RWPE2 (cell line): ENCODE data around the gene ATP6V1B1.

Experiments used
- ATAC-seq: fragments of 200-7000 bp; cut with Tn5 transposase; 3 replicates; pipeline ENCODE4 v1.9.1; 2021; ENCODE audit warnings: low read depth
- DNase-seq: peaks from one replicate; pipeline ENCODE4 v3.0.0-alpha.2; 2020; ENCODE audit warnings: low spot score
- H3K27ac ChIP-seq: fragments of 450-650 bp; 2 replicates; pipeline ENCODE4 v1.5.1; 2017; ENCODE audit warnings: mild to moderate bottlenecking; ENCODE audit not compliant: poor library complexity, severe bottlenecking
- H3K27me3 ChIP-seq: fragments of 250-450 bp; sonication (Bioruptor Pico); 2 replicates; pipeline ENCODE4 v1.5.1; 2021; ENCODE audit warnings: mild to moderate bottlenecking, moderate library complexity; ENCODE audit not compliant: insufficient read depth, poor library complexity, severe bottlenecking
- H3K36me3 ChIP-seq: fragments of 250-450 bp; sonication (Bioruptor Pico); 2 replicates; pipeline ENCODE4 v1.5.1; 2020; ENCODE audit warnings: low read depth, mild to moderate bottlenecking, moderate library complexity
- H3K4me1 ChIP-seq: fragments of 250-450 bp; sonication (Bioruptor Pico); 2 replicates; pipeline ENCODE4 v1.5.1; 2021; ENCODE audit warnings: mild to moderate bottlenecking, moderate library complexity; ENCODE audit not compliant: insufficient read depth, poor library complexity, severe bottlenecking
- H3K4me3 ChIP-seq: fragments of 250-450 bp; sonication (Bioruptor Pico); 2 replicates; pipeline ENCODE4 v1.5.1; 2021; ENCODE audit warnings: mild to moderate bottlenecking, moderate library complexity; ENCODE audit not compliant: severe bottlenecking
- H3K9me3 ChIP-seq: fragments of 250-450 bp; sonication (Bioruptor Pico); 2 replicates; pipeline ENCODE4 v1.5.1; 2021; ENCODE audit warnings: mild to moderate bottlenecking, moderate library complexity; ENCODE audit not compliant: severe bottlenecking
- CTCF ChIP-seq: fragments of 450-650 bp; IDR thresholded peaks from one replicate; pipeline ENCODE4 v1.5.1; 2017; ENCODE audit warnings: mild to moderate bottlenecking, moderate library complexity; ENCODE audit not compliant: poor library complexity, severe bottlenecking

Gene ATP6V1B1

DNA sequence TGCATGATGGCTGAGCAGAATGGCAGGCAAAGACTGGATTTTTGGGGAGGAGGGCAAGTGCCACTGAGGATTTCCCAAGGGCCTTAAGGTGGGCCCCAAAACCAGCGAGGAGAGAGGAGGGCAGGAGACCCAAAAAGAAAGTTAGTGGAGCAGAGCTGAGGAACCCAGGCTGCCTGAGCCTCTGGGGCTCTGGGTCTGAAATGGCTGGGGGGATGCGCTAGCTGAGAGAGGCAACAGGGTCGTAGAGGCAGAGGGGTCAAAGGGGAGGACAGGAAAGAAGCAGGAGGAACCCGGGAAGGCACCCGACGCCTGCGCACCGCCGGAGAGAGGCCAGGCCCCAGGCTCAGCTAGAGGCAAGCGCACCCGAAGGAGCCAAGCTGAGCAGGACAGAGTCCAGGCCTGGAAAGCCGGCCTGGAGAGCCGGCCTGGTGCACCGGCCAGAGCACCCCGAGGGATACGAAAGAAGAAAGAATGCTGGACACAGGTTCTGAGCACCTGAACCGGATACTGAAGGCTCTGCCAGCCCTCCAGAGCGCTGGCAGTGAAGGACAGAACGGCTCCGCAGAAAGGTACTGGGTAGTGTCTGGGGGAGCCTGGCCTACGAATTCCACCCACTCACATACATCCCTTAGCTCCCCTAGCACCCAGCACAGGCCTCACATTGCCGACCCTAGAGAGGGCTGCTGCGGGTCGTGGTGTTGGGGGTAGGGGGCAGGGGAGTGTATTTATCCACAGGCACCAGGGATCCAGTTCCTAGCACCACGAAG, 39.5 kb upstream of the ATP6V1B1 start:
- Histone ChIP-seq H3K4me1 (no peaks in the 10 kb centered on the region), H3K27ac (no peak overlapping the region), H3K27me3 (peaks cover 56% of the 10 kb centered on the region), H3K9me3 (no peaks in the 10 kb centered on the region), H3K4me3 (no peak overlapping the region), H3K36me3 (no peaks in the 10 kb centered on the region)
- no peak for TF ChIP-seq CTCF
- ATAC-seq (no peak), DNase-seq (no peak)

GRCh38 chr2:70896765-70897202, 38.9 kb upstream of the ATP6V1B1 start:
- no peak for TF ChIP-seq CTCF
- no peak for DNase-seq
- no peak for ATAC-seq

DNA sequence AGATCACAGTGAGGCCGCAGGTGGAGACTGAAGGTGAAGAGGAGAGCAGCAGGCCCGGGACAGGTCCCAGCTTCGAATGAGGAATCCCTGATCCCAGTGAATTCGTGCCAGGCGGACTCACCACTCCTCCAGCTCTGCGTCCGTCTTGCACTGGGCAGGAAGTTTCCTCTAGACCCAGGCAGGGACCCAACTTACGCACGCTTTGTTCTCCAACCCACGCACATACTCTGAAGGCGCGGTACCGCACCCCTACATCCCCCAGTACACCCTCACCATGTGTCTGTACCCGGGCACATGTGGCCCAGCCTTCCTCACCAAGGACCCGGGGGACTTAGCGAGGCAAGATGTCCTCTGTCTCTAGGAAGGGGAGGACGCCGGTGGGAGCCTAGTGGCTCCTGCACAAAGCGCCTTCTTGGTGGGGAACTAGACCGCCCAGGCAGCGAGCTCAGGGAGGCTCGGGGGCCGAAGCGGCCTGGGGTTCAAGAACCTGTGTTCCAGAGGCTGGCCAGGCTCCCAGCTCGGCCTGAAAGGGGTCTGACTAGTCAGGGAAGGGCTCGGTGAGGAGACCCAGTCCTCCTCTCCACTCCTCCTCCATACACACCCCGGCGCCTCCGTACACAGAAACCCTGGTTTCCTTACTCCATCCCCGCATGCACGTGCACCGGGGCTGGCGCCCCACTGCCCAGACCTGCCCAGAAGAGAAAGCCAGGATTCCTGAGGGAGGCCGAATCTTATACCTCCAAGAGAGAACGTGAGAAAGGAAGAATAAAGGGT, 38.3 kb upstream of the ATP6V1B1 start:
- no peaks in the 10 kb centered on the region for H3K4me1 ChIP-seq
- DNase-seq (no peak), ATAC-seq (no peak)
- H3K4me3 ChIP-seq, result no peak overlapping the region
- H3K27ac ChIP-seq, result no peak overlapping the region
- no peaks in the 10 kb centered on the region for H3K36me3 ChIP-seq
- peaks cover 65% of the 10 kb centered on the region for H3K27me3 ChIP-seq
- no peaks in the 10 kb centered on the region for H3K9me3 ChIP-seq
- no peak for TF ChIP-seq CTCF

More at GRCh38 chr2:70896765-70897202, 38.9 kb upstream of the ATP6V1B1 start:
- Histone ChIP-seq H3K27me3 (peaks cover 62% of the 10 kb centered on the region), H3K36me3 (no peaks in the 10 kb centered on the region), H3K9me3 (no peaks in the 10 kb centered on the region), H3K27ac (no peak overlapping the region), H3K4me1 (no peaks in the 10 kb centered on the region), H3K4me3 (no peak overlapping the region)

DNA sequence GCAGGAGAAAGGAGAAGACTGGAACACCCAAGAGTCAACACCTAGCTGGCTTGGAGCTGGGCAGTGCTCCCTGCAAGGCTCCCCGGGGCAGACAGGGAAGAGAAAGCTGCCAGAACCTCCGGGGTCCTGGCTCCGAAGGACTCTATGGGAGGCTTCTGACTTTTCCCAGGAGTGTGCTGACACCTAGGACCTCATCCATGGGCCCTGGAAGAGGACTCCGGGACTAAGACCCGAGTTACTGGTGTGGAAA, 37.8 kb upstream of the ATP6V1B1 start:
- H3K4me1 ChIP-seq, result no peaks in the 10 kb centered on the region
- H3K27ac ChIP-seq, result no peak overlapping the region
- TF ChIP-seq CTCF, result no peak
- no peak for ATAC-seq
- peaks cover 60% of the 10 kb centered on the region for H3K27me3 ChIP-seq
- H3K4me3 ChIP-seq, result no peak overlapping the region
- no peaks in the 10 kb centered on the region for H3K9me3 ChIP-seq
- no peak for DNase-seq
- H3K36me3 ChIP-seq, result no peaks in the 10 kb centered on the region
